ENCODE data around the gene HLA-A.

The HLA-A gene

GRCh38 chr6:29935273-29935955 is 6.9 kb upstream of the HLA-A start:
- DNase-seq: no peak

- no peak for DNase-seq
These were observed 3.4 kb upstream of the HLA-A start for GRCh38 chr6:29938746-29939508.

GRCh38 chr6:29941016-29941415 is 1.3 kb upstream of the HLA-A start:
- no peak for DNase-seq

GRCh38 chr6:29941471-29941870 is 861 bp upstream of the HLA-A start:
- no peak for DNase-seq

GRCh38 chr6:29941916-29942274 is 437 bp upstream of the HLA-A start:
- no peak for DNase-seq

GRCh38 chr6:29943053-29943966 is 978 bp downstream of the HLA-A start:
- peak; percentile 31 for DNase-seq

GRCh38 chr6:29945281-29945820 is 3.0 kb downstream of the HLA-A start:
- no peak for DNase-seq

GRCh38 chr6:29946223-29947076 is 4.1 kb downstream of the HLA-A start:
- no peak for DNase-seq

GRCh38 chr6:29947077-29947980 is 5.0 kb downstream of the HLA-A start:
- DNase-seq: no peak

GRCh38 chr6:29948277-29948676 is 5.9 kb downstream of the HLA-A start:
- no peak for DNase-seq

- no peak for DNase-seq
These were observed 7.6 kb downstream of the HLA-A start for GRCh38 chr6:29949934-29950333.

GRCh38 chr6:29951882-29952281 is 9.6 kb downstream of the HLA-A start:
- DNase-seq: no peak

GRCh38 chr6:29953001-29953441 is 10.7 kb downstream of the HLA-A start:
- DNase-seq: no peak

GRCh38 chr6:29953686-29954085 is 11.4 kb downstream of the HLA-A start:
- no peak for DNase-seq

GRCh38 chr6:29954272-29954671 is 11.9 kb downstream of the HLA-A start:
- no peak for DNase-seq

- no peak for DNase-seq
These were observed 13.5 kb downstream of the HLA-A start for GRCh38 chr6:29955783-29956182.

GRCh38 chr6:29956518-29956917 is 14.2 kb downstream of the HLA-A start:
- DNase-seq: no peak

- no peak for DNase-seq
These were observed 15.7 kb downstream of the HLA-A start for GRCh38 chr6:29958046-29958445.

GRCh38 chr6:29958921-29959320 is 16.6 kb downstream of the HLA-A start:
- no peak for DNase-seq

- DNase-seq: no peak
These were observed 17.1 kb downstream of the HLA-A start for GRCh38 chr6:29959467-29959866.

GRCh38 chr6:29961966-29962365 is 19.6 kb downstream of the HLA-A start:
- no peak for DNase-seq

Measured in NCI-H146 (cell line).